Panc1 (cell line): ENCODE results near the gene RASSF8.

Source experiments
- SIN3A ChIP-seq: IDR thresholded peaks from 2 replicates; pipeline ENCODE4 v1.6.1; 2012; ENCODE audit warnings: low read depth, mild to moderate bottlenecking, low read length, moderate library complexity, borderline replicate concordance; ENCODE audit not compliant: insufficient read depth
- TF ChIP-seq, protein P1 (sequence below): fragments of 450-650 bp; IDR thresholded peaks from 2 replicates; pipeline ENCODE4 v1.5.1; 2017; ENCODE audit warnings: mild to moderate bottlenecking

DNA sequence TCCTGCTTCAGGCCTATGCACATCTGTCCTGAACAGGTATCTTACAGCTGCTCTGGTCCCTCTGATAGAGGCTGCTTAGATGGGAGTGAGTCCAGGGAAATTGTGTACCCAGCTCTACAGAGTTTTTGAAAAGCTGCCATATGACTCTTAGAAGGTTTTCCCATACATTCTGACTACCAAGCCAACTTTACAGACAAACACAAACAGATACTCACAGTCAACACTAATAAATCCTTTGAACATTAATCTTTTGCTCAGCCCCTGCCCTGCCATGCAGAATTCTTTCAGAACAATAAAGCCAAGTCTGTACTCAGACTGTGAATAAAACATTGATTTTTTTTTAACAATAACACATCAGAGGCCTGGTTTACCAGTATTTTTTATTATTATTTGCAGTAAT, 21.4 kb upstream of the RASSF8 start:
- TF ChIP-seq, protein P1, sequence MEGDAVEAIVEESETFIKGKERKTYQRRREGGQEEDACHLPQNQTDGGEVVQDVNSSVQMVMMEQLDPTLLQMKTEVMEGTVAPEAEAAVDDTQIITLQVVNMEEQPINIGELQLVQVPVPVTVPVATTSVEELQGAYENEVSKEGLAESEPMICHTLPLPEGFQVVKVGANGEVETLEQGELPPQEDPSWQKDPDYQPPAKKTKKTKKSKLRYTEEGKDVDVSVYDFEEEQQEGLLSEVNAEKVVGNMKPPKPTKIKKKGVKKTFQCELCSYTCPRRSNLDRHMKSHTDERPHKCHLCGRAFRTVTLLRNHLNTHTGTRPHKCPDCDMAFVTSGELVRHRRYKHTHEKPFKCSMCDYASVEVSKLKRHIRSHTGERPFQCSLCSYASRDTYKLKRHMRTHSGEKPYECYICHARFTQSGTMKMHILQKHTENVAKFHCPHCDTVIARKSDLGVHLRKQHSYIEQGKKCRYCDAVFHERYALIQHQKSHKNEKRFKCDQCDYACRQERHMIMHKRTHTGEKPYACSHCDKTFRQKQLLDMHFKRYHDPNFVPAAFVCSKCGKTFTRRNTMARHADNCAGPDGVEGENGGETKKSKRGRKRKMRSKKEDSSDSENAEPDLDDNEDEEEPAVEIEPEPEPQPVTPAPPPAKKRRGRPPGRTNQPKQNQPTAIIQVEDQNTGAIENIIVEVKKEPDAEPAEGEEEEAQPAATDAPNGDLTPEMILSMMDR = no peak
- no peak for TF ChIP-seq SIN3A
